Measurements from ENCODE around the gene ADAMTS20. TPM values are rescaled to one million over a fixed set of nuclear protein-coding genes. Genes with fewer than 3 reads are reported as not detected.

Gene ADAMTS20
- total and polyA plus RNA-seq, 5 donors from 2014 or later = not detected

- no peaks in the 10 kb centered on the region for H3K9me3 ChIP-seq (ENCODE audit: control insufficient read depth in 2 of 2, low read length in 2 of 2)
- DNase-seq = no peak
- H3K36me3 ChIP-seq (ENCODE audit: control insufficient read depth, insufficient read depth, low read length) = no peaks in the 10 kb centered on the region
- ATAC-seq (ENCODE audit: low read depth in 2 of 2) = no peak
- H3K4me1 ChIP-seq (ENCODE audit: control insufficient read depth, insufficient read depth, low read length, poor library complexity, severe bottlenecking) = no peaks in the 10 kb centered on the region
- Mint-ChIP-seq H3K4me1 (no peaks in the 10 kb centered on the region), H3K36me3 (no peaks in the 10 kb centered on the region), H3K9me3 (peaks cover 0 to 3% (median 0%) of the 10 kb centered on the region in 7 donors), H3K4me3 (no peak overlapping the region), H3K27me3 (no peaks in the 10 kb centered on the region), H3K27ac (no peak overlapping the region)
- H3K4me3 ChIP-seq (ENCODE audit: low read depth, low read length) = no peak overlapping the region
- H3K27ac ChIP-seq (ENCODE audit: insufficient read depth, low read length, poor library complexity, severe bottlenecking) = no peak overlapping the region
- H3K27me3 ChIP-seq (ENCODE audit: control insufficient read depth, insufficient read depth, low read length) = no peaks in the 10 kb centered on the region
These were observed 135.0 kb downstream of the ADAMTS20 start for GRCh38 chr12:43416981-43417380.

GRCh38 chr12:43407816-43408645 lies 144.0 kb downstream of the ADAMTS20 start:
- H3K27ac ChIP-seq (ENCODE audit: insufficient read depth, low read length, poor library complexity, severe bottlenecking) = no peak overlapping the region
- no peaks in the 10 kb centered on the region for H3K36me3 ChIP-seq (ENCODE audit: control insufficient read depth, insufficient read depth, low read length)
- Mint-ChIP-seq H3K36me3 (no peaks in the 10 kb centered on the region), H3K9me3 (no peaks in the 10 kb centered on the region), H3K27ac (no peak overlapping the region), H3K27me3 (no peaks in the 10 kb centered on the region), H3K4me1 (no peaks in the 10 kb centered on the region), H3K4me3 (no peak overlapping the region)
- DNase-seq (no peak), ATAC-seq (ENCODE audit: low read depth in 2 of 2) (no peak)
- no peak overlapping the region for H3K4me3 ChIP-seq (ENCODE audit: low read depth, low read length)
- H3K27me3 ChIP-seq (ENCODE audit: control insufficient read depth, insufficient read depth, low read length) = no peaks in the 10 kb centered on the region
- H3K9me3 ChIP-seq (ENCODE audit: control insufficient read depth in 2 of 2, low read length in 2 of 2) = no peaks in the 10 kb centered on the region
- no peaks in the 10 kb centered on the region for H3K4me1 ChIP-seq (ENCODE audit: control insufficient read depth, insufficient read depth, low read length, poor library complexity, severe bottlenecking)

GRCh38 chr12:43406801-43407200 lies 145.2 kb downstream of the ADAMTS20 start:
- H3K4me1 ChIP-seq (ENCODE audit: control insufficient read depth, insufficient read depth, low read length, poor library complexity, severe bottlenecking) = no peaks in the 10 kb centered on the region
- H3K4me3 ChIP-seq (ENCODE audit: low read depth, low read length) = no peak overlapping the region
- no peaks in the 10 kb centered on the region for H3K9me3 ChIP-seq (ENCODE audit: control insufficient read depth in 2 of 2, low read length in 2 of 2)
- ATAC-seq (ENCODE audit: low read depth in 2 of 2) (no peak), DNase-seq (no peak)
- no peaks in the 10 kb centered on the region for H3K9me3 Mint-ChIP-seq
- no peaks in the 10 kb centered on the region for H3K4me1 Mint-ChIP-seq
- no peaks in the 10 kb centered on the region for H3K27me3 ChIP-seq (ENCODE audit: control insufficient read depth, insufficient read depth, low read length)
- H3K36me3 ChIP-seq (ENCODE audit: control insufficient read depth, insufficient read depth, low read length) = no peaks in the 10 kb centered on the region
- no peaks in the 10 kb centered on the region for H3K27me3 Mint-ChIP-seq
- H3K27ac ChIP-seq (ENCODE audit: insufficient read depth, low read length, poor library complexity, severe bottlenecking) = no peak overlapping the region
- H3K27ac Mint-ChIP-seq = no peak overlapping the region
- H3K4me3 Mint-ChIP-seq = no peak overlapping the region
- H3K36me3 Mint-ChIP-seq = no peaks in the 10 kb centered on the region

- no peaks in the 10 kb centered on the region for H3K9me3 ChIP-seq (ENCODE audit: control insufficient read depth in 2 of 2, low read length in 2 of 2)
- no peaks in the 10 kb centered on the region for H3K36me3 ChIP-seq (ENCODE audit: control insufficient read depth, insufficient read depth, low read length)
- H3K36me3 Mint-ChIP-seq = no peaks in the 10 kb centered on the region
- no peaks in the 10 kb centered on the region for H3K4me1 ChIP-seq (ENCODE audit: control insufficient read depth, insufficient read depth, low read length, poor library complexity, severe bottlenecking)
- no peak overlapping the region for H3K27ac Mint-ChIP-seq
- H3K4me3 ChIP-seq (ENCODE audit: low read depth, low read length) = no peak overlapping the region
- H3K27ac ChIP-seq (ENCODE audit: insufficient read depth, low read length, poor library complexity, severe bottlenecking) = no peak overlapping the region
- no peaks in the 10 kb centered on the region for H3K4me1 Mint-ChIP-seq
- H3K9me3 Mint-ChIP-seq = no peaks in the 10 kb centered on the region
- DNase-seq = no peak
- H3K27me3 ChIP-seq (ENCODE audit: control insufficient read depth, insufficient read depth, low read length) = no peaks in the 10 kb centered on the region
- no peak overlapping the region for H3K4me3 Mint-ChIP-seq
- ATAC-seq (ENCODE audit: low read depth in 2 of 2) = no peak
- no peaks in the 10 kb centered on the region for H3K27me3 Mint-ChIP-seq
These were observed 149.6 kb downstream of the ADAMTS20 start for GRCh38 chr12:43402436-43402835.

GRCh38 chr12:43401096-43401495 lies 150.9 kb downstream of the ADAMTS20 start:
- no peaks in the 10 kb centered on the region for H3K36me3 Mint-ChIP-seq
- H3K27me3 ChIP-seq (ENCODE audit: control insufficient read depth, insufficient read depth, low read length) = no peaks in the 10 kb centered on the region
- no peak overlapping the region for H3K4me3 Mint-ChIP-seq
- H3K9me3 Mint-ChIP-seq = no peaks in the 10 kb centered on the region
- DNase-seq (no peak), ATAC-seq (ENCODE audit: low read depth in 2 of 2) (no peak)
- no peak overlapping the region for H3K27ac ChIP-seq (ENCODE audit: insufficient read depth, low read length, poor library complexity, severe bottlenecking)
- H3K4me1 Mint-ChIP-seq = no peaks in the 10 kb centered on the region
- no peak overlapping the region for H3K4me3 ChIP-seq (ENCODE audit: low read depth, low read length)
- no peaks in the 10 kb centered on the region for H3K36me3 ChIP-seq (ENCODE audit: control insufficient read depth, insufficient read depth, low read length)
- no peak overlapping the region for H3K27ac Mint-ChIP-seq
- H3K27me3 Mint-ChIP-seq = no peaks in the 10 kb centered on the region
- H3K9me3 ChIP-seq (ENCODE audit: control insufficient read depth in 2 of 2, low read length in 2 of 2) = no peaks in the 10 kb centered on the region
- no peaks in the 10 kb centered on the region for H3K4me1 ChIP-seq (ENCODE audit: control insufficient read depth, insufficient read depth, low read length, poor library complexity, severe bottlenecking)

- Mint-ChIP-seq H3K4me3 (no peak overlapping the region), H3K27ac (no peak overlapping the region), H3K27me3 (no peaks in the 10 kb centered on the region), H3K9me3 (no peaks in the 10 kb centered on the region), H3K4me1 (no peaks in the 10 kb centered on the region), H3K36me3 (no peaks in the 10 kb centered on the region)
- H3K27me3 ChIP-seq (ENCODE audit: control insufficient read depth, insufficient read depth, low read length) = no peaks in the 10 kb centered on the region
- H3K36me3 ChIP-seq (ENCODE audit: control insufficient read depth, insufficient read depth, low read length) = no peaks in the 10 kb centered on the region
- H3K4me3 ChIP-seq (ENCODE audit: low read depth, low read length) = no peak overlapping the region
- H3K27ac ChIP-seq (ENCODE audit: insufficient read depth, low read length, poor library complexity, severe bottlenecking) = no peak overlapping the region
- no peaks in the 10 kb centered on the region for H3K4me1 ChIP-seq (ENCODE audit: control insufficient read depth, insufficient read depth, low read length, poor library complexity, severe bottlenecking)
- H3K9me3 ChIP-seq (ENCODE audit: control insufficient read depth in 2 of 2, low read length in 2 of 2) = no peaks in the 10 kb centered on the region
- DNase-seq = no peak
- ATAC-seq (ENCODE audit: low read depth in 2 of 2) = no peak
These were observed 155.3 kb downstream of the ADAMTS20 start for GRCh38 chr12:43396671-43397070.

GRCh38 chr12:43392116-43392515 lies 159.9 kb downstream of the ADAMTS20 start:
- no peaks in the 10 kb centered on the region for H3K4me1 ChIP-seq (ENCODE audit: control insufficient read depth, insufficient read depth, low read length, poor library complexity, severe bottlenecking)
- Mint-ChIP-seq H3K27me3 (no peaks in the 10 kb centered on the region), H3K36me3 (no peaks in the 10 kb centered on the region), H3K9me3 (peaks cover 0 to 6% (median 0%) of the 10 kb centered on the region in 7 donors), H3K4me1 (no peaks in the 10 kb centered on the region), H3K4me3 (no peak overlapping the region), H3K27ac (no peak overlapping the region)
- H3K9me3 ChIP-seq (ENCODE audit: control insufficient read depth in 2 of 2, low read length in 2 of 2) = no peaks in the 10 kb centered on the region
- no peak for ATAC-seq (ENCODE audit: low read depth in 2 of 2)
- no peak overlapping the region for H3K4me3 ChIP-seq (ENCODE audit: low read depth, low read length)
- H3K27me3 ChIP-seq (ENCODE audit: control insufficient read depth, insufficient read depth, low read length) = no peaks in the 10 kb centered on the region
- H3K27ac ChIP-seq (ENCODE audit: insufficient read depth, low read length, poor library complexity, severe bottlenecking) = no peak overlapping the region
- no peaks in the 10 kb centered on the region for H3K36me3 ChIP-seq (ENCODE audit: control insufficient read depth, insufficient read depth, low read length)
- no peak for DNase-seq

GRCh38 chr12:43381879-43382278 lies 170.1 kb downstream of the ADAMTS20 start:
- DNase-seq (no peak), ATAC-seq (ENCODE audit: low read depth in 2 of 2) (no peak)
- no peaks in the 10 kb centered on the region for H3K36me3 ChIP-seq (ENCODE audit: control insufficient read depth, insufficient read depth, low read length)
- H3K9me3 ChIP-seq (ENCODE audit: control insufficient read depth in 2 of 2, low read length in 2 of 2) = no peaks in the 10 kb centered on the region
- Mint-ChIP-seq H3K36me3 (no peaks in the 10 kb centered on the region), H3K27me3 (no peaks in the 10 kb centered on the region), H3K4me1 (no peaks in the 10 kb centered on the region), H3K4me3 (no peak overlapping the region), H3K27ac (no peak overlapping the region), H3K9me3 (peaks cover 0 to 18% (median 9%) of the 10 kb centered on the region in 7 donors)
- H3K27ac ChIP-seq (ENCODE audit: insufficient read depth, low read length, poor library complexity, severe bottlenecking) = no peak overlapping the region
- no peaks in the 10 kb centered on the region for H3K4me1 ChIP-seq (ENCODE audit: control insufficient read depth, insufficient read depth, low read length, poor library complexity, severe bottlenecking)
- no peaks in the 10 kb centered on the region for H3K27me3 ChIP-seq (ENCODE audit: control insufficient read depth, insufficient read depth, low read length)
- H3K4me3 ChIP-seq (ENCODE audit: low read depth, low read length) = no peak overlapping the region
